SW480 (cell line): ENCODE results near the gene CFAP43.
A peak's percentile ranks its signal among the peaks of the same experiment; 100 is the strongest.
"Not testable (repeated sequence)": the region's sequence is repeated elsewhere in the genome, so short reads cannot be mapped to it uniquely, and the experiment has no call there.

Experiments
- DNase-seq: peaks from one replicate; pipeline ENCODE4 v3.0.0-alpha.2; 2016; ENCODE audit warnings: low spot score

The CFAP43 gene

DNA sequence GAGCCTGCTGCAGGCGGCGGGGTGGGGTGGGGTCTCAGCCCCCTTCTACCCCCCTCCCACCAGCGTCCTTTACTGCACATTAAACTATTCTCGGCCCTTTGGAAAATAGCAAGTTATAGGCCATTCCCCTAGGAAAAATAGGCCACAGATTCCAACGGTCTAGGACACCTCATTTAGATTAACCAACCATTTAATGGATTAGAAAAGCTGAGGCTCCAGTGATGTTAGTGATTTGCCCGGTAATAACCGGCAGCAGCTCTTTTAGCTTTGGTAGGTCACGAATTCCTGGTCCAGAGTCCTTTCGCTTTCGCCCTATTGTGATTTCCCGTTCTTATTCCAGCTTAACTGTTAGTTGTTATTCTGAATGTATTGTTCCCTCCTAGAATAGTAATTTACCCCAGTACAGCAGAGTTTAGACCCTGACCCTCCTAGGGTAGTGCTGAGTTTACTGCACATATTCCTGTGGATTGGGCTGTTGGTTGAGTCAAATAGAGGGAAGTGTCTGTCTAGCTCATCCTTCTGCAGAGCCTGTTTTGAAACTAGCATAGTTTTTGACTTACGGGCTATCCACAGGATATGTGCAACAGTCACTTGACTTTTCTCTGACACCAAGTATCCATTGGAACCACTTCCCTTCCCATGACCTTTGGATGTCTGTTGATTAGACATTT, 23.3 kb upstream of the CFAP43 start:
- DNase-seq, result peak; percentile 44

- DNase-seq, result peak; percentile 63
Measured at GRCh38 chr10:104254493-104255310, 22.5 kb upstream of the CFAP43 start, which contains the start of gene GSTO1. Gene GSTO1 (plus strand): TSS chr10:104254892. CDS start chr10:104254929, 37 bp downstream.

DNA sequence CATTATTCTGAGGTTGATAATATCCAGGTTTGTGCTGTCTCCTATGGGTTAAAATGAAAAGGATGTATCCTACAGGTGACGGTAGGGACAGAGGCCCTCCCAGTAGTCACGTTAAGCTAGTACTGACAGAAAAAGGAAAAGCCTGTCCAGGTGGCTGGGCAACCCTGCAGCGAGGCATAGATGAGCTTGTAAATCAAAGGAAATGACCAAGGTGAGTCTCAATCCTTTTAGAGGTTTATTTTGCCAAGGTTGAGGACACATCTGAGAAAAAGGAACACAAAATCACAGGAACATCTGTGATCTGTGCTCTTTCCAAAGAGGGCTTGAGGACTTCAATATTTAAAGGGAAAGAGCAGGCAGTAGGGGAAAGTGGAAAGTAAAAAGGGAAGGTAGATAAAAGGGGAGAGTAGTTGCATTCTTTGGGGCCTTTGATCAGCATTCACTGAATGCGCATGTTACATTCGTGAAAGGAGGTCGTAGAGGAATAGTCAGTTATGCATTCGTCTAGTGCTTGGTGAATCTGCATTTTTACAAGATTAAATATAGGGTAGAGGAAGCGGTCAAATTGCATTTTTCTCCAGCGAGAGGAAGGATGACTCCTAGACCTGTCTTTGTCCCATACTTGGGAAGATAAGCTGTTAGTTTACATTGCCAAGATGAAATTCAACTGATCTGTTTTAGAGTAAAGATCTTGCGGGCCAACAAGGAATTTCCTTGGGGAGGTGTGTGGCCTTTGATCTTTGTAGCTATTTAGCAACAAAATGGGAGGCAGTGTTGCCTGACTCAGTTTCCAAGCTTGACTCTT, 21.6 kb upstream of the CFAP43 start:
- no peak for DNase-seq

DNA sequence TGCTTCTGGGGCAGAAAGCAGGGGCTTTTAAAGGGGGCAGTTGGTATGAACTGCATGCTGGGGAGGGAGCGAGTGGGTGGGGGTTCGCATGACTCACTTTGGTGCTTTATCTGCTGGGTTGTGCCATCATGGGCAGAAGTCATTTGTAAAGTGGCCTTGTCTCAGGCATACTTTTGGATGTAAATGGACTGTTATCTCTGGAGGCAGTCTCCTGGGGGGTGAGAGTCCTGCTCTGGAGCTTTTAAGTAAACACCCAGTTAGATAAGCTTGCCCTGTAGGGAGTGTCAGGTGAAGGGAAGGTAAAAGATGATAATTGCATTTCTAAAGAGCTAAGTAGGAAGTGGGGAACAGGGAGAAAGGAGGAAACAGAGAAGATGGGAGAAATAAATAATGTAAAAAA, 20.9 kb upstream of the CFAP43 start:
- no peak for DNase-seq

- DNase-seq, result no peak
Measured at GRCh38 chr10:104252368-104252767, 20.2 kb upstream of the CFAP43 start.

- no peak for DNase-seq
Measured at GRCh38 chr10:104251443-104251842, 19.3 kb upstream of the CFAP43 start.

DNA sequence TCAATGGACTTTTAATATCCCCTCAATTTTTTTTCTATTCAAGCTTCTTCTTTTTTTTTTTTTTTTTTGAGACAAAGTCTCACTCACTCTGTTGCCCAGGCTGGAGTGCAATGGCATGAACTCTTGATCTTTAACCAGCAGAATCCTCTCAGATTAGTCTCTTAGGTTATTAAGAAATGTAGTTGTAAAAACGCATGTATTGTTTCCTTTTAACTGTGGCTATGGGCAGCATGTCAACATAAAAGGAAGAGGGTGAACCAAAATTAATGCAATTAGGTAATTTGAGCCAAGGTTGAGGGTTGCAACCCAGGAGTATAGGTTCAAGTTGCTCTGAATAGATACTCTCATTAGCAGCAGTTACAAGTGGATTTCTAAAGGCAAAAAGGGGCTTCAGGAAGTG, 18.2 kb upstream of the CFAP43 start:
- DNase-seq, result no peak

DNA sequence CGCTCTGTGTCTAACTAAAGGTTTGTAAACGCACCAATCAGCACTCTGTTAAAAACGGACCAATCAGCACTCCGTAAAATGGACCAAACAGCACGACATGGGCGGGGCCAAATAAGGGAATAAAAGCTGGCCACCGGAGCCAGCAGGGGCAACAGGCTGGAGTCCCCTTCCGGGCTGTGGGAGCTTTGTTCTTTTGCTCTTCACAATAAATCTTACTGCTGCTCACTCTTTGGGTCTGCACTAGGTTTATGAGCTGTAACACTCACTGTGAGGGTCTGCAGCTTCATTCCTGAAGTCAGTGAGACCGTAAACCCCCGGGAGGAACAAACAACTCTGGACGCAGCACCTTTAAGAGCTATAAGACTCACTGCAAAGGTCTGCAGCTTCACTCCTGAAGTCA, 16.8 kb upstream of the CFAP43 start:
- DNase-seq, result not testable (repeated sequence)

DNA sequence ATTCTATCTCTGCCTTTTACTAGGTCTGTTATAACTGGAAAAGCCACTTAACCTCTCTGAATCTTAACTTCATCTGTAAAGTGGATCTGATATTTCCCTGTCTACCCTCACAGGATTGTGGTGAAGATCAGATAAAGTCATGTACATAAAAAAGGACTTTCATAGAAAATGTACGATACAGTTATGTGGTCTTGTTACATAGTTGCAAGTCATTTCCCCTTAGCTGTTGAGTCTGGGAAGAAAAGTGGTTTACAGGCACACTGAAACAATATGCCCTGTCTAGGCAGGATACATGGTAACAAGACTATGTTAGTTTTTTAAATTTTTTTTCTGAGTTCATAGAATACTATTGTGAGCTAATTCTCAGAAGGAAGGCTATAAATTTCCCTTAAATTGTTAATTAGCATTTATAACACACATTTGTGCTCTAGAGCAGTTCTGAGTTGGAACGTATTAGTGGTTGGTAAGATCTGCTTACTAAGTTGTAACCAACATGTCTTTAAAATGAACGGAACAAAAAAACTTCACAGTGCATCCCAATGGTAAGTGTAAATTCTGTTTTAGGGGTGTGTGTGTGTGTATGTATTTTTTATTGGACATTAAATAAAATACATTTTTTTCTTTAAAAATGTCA, 15.5 kb upstream of the CFAP43 start:
- DNase-seq, result no peak

GRCh38 chr10:104246976-104247375, 14.8 kb upstream of the CFAP43 start:
- no peak for DNase-seq

DNA sequence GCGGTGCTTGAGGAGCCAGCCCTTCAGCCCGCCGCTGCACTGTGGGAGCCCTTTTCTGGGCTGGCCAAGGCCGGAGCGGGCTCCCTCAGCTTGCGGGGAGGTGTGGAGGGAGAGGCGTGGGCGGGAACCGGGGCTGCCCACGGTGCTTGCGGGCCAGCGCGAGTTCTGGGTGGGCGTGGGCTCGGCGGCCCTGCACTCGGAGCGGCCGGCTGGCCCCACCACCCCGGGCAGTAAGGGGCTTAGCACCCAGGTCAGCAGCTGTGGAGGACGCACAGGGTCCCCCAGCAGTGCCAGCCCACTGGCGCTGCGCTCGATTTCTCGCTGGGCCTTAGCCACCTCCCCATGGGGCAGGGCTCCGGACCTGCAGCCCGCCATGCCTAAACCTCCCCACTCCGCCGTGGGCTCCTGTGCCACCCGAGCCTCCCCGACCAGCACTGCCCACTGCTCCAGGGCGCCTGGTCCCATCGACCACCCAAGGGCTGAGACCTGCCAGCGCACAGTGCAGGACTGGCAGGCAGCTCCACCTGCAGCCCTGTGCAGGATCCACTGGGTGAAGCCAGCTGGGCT, 13.0 kb upstream of the CFAP43 start:
- no peak for DNase-seq

- no peak for DNase-seq
Measured at GRCh38 chr10:104243512-104243911, 11.3 kb upstream of the CFAP43 start.

DNA sequence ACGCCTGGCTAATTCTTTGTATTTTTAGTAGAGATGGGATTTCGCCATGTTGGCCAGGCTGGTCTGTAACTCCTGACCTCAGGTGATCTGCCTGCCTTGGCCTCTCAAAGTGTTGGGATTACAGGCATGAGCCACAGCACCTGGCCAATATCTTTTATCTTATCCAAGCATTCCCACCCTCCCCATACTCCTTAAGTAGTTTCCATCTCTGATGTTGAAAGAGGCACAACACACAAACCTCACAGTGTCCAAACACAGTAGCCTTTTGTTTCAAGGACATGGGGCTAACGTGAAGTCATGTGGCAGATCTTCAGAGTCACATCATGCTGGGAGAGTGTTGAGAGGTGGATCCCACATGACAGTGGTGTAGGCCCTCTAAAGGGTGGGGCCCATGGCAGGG, 10.8 kb upstream of the CFAP43 start:
- not testable (repeated sequence) for DNase-seq

DNA sequence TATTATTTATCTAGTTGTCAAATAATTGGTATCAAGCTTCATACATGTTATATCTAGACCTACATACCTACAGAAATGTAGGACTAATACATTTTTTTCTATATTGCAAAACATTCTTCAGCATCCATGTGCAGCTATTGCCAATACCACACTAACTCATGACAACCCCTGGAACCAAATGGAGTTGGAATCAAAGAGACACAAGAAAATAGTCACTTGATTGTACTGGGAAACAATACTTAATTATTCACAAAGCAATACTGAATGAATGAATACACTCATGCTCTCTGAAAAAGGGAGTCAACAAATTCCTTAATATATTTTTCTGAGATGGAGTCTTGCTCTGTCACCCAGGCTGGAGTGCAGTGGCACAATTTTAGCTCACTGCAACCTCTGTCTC, 10.4 kb upstream of the CFAP43 start:
- no peak for DNase-seq

- DNase-seq, result no peak
Measured at GRCh38 chr10:104240078-104240477, 7.9 kb upstream of the CFAP43 start.

- no peak for DNase-seq
Measured at GRCh38 chr10:104235801-104236200, 3.6 kb upstream of the CFAP43 start.

- no peak for DNase-seq
Measured at GRCh38 chr10:104234934-104235333, 2.8 kb upstream of the CFAP43 start.

DNA sequence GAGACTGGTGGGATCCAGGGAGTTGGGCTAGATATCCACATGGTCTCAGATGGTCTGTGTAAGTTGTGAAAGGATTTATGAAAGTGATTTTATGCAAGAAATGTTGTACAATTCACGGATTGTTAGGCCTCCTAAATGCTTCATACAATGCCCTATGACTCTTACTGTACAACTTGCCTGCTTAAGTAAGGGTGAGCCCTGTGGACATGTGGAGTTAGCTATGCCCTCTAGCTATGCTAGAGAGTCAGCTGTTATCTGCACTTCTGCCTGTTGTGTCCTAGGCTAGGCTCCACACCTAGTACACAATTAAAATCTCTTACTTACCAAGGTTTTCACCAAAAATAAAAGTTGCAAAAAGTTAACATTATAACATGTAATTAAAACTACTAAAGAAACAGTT, 1.7 kb upstream of the CFAP43 start:
- DNase-seq, result no peak

DNA sequence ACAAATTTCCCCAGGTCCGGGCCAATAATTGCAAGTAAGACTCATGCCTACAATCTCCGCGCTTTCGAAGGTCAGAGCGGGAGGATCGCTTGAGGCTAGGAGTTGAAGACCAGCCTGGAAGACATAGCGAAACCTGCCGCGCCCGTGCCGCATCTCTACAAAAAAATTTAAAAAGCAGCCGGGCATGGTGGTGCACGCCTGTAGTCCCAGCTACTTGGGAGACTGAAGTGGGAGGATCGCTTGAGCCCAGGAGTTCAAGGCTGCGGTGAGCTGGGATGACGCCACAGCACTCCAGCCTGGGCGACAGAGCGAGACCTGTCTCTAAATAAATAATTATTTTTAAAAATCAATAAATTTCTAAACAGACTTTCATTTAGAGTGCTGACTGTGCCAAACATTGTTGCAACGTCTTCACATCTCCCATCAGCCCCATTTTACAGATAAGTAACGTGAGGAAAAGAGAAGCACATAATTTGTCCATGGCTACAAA, 494 bp upstream of the CFAP43 start:
- DNase-seq, result no peak

GRCh38 chr10:104230490-104230889, 1.7 kb downstream of the CFAP43 start:
- no peak for DNase-seq

DNA sequence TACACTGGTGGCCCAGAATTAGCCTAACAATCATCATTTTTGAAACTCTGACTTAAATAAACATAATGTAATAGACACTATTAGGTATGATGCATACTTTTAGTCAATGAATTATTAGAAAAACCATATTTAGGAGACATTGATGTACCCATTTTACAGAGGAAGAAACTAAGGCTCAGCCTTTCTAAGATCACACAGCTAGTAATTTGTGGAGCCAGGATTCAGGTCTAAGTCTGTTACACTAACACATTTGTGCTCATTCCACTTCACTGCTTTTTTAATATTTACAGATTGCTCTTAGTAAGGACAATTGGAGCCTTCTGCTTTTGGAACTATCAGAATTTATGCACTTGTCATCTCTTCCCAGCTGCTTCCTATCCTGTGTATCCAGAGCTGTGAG, 8.9 kb downstream of the CFAP43 start:
- DNase-seq, result no peak

DNA sequence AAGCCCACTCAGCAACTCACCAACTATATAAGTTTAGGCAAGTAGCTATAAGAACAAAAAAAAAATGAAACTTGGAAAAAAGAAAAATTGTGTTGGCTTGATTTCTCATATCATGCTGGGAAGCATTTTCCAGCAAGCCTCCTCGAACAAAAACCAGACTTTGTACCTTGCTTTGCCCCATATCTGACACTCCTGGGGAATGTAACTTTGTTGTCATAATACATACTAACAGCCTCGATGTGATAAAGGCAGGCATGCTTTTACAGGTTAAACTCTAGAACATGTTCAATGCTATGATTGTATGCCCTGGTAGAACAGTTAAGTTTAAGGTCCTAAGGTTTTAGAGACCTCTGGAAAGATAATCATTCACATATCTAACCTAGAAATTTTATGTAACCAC, 11.6 kb downstream of the CFAP43 start:
- DNase-seq, result no peak
